HG02970 (cell line): ENCODE data around the gene MSRB1.

Experiments
- ATAC-seq: cut with Tn5 transposase; IDR thresholded peaks from one replicate; pipeline ENCODE4 v1.9.1; 2021; ENCODE audit warnings: mild to moderate bottlenecking, moderate library complexity, moderate number of reproducible peaks; ENCODE audit not compliant: unreplicated experiment, low FRiP score

Gene MSRB1

GRCh38 chr16:1942810-1943726, at the start of gene MSRB1:
Gene MSRB1 (minus strand): TSS chr16:1943199. CDS start chr16:1943156, 43 bp downstream.
- peak; percentile 88 for ATAC-seq

GRCh38 chr16:1991948-1992703, 49.1 kb upstream of the MSRB1 start:
- ATAC-seq, result peak; percentile 59

DNA sequence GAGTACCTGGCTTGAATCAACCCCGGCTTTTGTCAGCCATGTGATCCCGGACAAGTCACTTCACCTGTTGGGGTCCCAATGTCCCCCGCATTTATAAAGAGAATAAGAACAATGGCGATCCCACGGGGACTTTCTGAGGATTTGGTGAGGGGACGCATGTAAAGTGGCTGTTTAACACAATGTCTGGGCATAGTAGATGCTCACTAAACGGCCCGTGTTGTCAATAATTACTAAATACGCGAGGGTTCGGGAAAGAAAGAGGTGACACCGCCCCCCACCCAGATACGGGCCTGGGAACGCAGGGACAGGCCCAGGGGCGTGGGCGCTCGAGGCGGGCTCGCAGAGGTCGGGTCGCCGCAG, 48.6 kb upstream of the MSRB1 start:
- no peak for ATAC-seq

DNA sequence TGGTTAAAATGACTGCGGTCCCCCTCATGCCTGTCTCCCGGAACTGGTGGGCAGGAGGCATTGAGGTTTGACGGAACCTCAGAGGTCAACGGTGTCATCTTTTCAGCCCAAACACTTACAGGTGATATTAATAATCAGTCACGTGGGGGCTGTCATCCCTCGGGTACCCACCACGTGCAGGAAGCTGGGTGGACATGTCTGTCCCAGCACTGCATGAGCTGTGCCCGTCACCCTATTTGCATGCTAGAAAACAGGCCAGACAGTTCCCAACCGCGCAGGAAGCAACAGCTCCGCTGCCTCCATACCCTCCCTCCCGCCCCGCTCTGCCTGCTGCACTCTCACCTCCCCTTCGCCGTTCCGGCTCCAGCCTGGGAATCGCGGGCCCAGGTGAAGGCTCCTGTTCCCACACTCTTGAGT, 48.1 kb upstream of the MSRB1 start:
- peak; percentile 24 for ATAC-seq

GRCh38 chr16:1990351-1991134, 47.5 kb upstream of the MSRB1 start:
- no peak for ATAC-seq

- ATAC-seq, result no peak
Measured at GRCh38 chr16:1990101-1990350, 47.0 kb upstream of the MSRB1 start.

DNA sequence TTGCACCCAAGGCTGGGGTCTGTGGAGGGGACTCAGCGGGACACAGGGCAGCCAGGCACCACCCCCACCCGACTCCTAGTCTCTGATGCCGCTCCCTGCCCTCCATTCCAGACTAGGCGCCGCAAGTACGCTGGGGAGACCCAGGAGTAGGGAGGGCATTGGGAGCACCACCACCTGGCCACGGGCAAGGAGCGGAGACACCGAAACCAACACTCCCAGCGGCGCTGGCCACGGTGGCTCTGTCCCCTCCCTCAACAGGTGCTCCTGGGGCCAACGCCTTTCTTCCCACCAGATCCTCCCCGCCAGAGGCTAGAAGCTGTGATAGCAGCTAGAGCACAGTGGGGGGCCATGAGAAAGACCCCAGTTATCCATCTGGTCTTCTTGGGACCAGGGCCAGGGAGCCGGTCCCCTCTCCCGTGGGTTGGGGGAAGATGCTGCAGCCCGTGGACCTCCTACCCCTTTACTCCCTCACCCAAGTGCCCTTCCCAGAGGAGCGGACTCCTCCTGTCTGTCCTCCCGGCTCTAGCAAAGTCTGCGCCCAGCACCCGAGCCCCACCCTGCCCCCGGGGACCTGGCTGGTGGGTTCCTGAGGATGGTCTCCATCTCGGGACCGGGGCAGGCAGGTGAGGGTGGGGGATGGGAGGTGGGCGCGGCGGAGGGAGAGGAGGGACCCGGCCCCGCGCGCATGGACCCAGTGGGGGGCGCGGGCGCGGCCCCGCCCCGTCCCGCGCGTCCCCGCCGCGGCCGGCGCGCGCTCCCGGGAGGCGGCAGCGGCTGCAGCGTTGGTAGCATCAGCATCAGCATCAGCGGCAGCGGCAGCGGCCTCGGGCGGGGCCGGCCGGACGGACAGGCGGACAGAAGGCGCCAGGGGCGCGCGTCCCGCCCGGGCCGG, 46.5 kb upstream of the MSRB1 start, which contains the start of gene SYNGR3:
Gene SYNGR3, plus strand, starts transcription at position 762 of the 892 bp plus-strand sequence. CDS start 133 bp downstream, outside the sequence.
- ATAC-seq, result no peak

- ATAC-seq, result no peak
Measured at GRCh38 chr16:1987198-1987597, 44.2 kb upstream of the MSRB1 start.

DNA sequence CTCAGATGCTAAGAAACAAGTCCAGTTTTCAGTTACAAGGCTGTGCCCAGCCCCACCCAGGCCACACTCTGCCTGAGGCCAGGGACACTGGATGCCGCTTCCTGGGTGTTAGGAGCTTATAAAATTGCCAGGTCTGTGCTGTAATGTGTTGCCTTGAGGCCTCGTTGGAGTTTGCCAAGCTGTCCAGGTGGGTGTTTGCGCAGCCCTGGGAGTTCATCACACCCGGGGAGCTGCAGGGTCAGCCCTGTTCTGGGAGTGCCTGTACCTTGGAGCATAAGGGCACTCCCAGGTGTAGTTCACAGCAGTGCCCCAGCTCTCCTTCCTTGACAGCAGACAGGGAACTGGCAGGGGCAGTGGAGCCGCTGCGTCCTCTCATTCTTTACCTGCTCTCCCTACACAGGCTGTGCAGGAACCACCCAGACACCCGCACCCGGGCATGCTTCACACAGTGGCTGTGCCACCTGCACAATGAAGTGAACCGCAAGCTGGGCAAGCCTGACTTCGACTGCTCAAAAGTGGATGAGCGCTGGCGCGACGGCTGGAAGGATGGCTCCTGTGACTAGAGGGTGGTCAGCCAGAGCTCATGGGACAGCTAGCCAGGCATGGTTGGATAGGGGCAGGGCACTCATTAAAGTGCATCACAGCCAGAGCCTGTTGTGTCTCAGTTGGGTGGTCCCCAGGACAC, 42.6 kb upstream of the MSRB1 start:
- no peak for ATAC-seq

DNA sequence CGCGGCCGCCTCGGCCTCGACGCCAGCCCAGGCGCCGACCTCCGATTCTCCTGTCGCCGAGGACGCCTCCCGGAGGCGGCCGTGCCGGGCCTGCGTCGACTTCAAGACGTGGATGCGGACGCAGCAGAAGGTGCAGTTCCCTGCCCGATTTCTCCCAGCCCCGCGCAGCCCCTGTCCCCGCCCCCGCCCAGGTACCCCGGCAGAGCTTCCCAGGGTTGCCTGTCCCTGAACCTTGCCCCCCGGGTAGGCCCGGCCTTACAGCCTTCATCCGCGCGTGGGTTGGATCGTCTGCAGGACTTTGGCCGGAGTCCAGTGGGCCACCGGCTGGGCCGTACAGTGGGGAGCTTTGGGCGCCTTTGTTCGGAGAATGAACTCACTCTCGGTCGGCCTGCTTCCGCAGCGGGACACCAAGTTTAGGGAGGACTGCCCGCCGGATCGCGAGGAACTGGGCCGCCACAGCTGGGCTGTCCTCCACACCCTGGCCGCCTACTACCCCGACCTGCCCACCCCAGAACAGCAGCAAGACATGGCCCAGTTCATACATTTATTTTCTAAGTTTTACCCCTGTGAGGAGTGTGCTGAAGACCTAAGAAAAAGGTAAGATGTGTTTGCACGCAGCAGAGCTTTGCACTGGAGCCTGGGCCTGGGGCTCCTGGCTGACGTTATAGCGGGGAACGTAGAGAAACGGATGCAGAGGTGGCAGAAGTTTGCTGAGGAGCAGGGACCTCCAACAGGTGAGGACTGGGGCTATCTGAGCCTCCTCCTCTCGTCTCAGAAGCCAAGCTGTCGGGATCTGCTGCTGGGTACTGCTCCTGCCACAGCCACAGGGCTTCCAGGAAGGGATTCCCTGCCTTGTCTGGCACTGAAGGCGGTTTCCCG, 41.6 kb upstream of the MSRB1 start:
- no peak for ATAC-seq

GRCh38 chr16:1983544-1984346, 40.7 kb upstream of the MSRB1 start, which contains the start of gene GFER:
Gene GFER (plus strand): TSS chr16:1984193. CDS start chr16:1984219, 26 bp downstream.
- ATAC-seq, result peak; percentile 64

- ATAC-seq, result no peak
Measured at GRCh38 chr16:1982991-1983543, 40.1 kb upstream of the MSRB1 start.

- ATAC-seq, result no peak
Measured at GRCh38 chr16:1982013-1982433, 39.0 kb upstream of the MSRB1 start.

DNA sequence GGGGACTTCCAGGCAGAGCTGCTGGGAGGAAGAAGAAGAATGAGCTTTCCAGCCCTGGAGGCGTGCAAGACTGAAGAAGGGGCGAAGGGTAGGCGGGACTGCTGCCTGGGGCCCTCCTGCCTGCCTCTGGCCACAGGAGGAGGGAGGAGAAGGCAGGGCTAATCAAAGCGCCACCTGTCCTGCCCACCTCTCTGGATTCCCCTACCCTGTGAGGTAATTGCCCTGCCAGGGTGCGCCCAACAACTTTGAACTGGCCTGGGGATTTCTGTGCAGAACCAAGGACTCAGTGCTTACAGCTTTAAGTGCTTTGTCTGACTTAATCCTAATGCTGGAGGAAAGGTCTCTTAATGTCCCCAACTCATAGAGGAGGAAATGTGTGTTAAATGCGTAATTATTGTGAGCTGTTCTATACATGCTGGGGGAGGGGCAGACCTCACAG, 38.4 kb upstream of the MSRB1 start, which contains the start of gene NOXO1:
Gene NOXO1, minus strand, starts transcription at position 72 of the 439 bp plus-strand sequence. CDS start 290 bp downstream, outside the sequence.
- no peak for ATAC-seq

GRCh38 chr16:1980770-1981087, 37.7 kb upstream of the MSRB1 start:
- ATAC-seq, result no peak

DNA sequence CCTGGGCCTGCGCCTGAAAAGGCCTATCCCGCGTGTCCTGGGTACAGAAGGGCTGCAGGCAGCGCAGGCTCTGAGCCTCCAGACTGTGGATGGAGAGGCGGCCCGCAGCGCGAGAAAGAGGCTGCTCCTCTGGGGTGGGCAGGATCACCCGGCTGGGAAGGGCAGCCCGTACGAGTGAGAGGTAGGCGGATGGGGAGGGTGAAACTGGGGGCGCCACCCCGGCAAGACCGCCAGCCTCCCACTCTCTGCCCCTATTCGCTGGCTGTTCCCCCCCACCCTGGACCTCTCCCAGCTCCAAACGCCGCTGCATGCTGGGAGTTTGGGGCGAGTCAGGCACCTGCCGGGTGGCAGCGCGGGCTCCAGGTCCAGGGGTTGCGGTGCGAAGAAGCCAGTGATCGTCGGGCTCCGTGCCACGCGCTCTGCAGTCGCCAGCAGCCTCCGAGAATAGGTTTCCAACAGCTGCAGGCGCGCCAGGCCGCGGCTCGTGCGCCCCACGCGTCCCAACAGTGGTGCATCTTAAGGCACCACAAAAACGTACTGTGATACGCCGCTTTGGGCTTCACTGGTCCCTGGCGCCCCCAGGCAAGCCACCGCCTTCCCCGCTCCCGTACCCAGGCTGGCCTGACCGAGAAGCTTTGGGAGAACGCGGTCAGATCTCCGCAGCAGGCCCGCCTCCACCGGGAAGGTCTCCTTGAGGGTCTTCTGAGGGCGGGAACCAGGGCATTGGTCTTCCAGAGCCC, 37.2 kb upstream of the MSRB1 start:
- ATAC-seq, result no peak
